Activated CD4-positive, alpha-beta T cell treated with anti-CD3 and anti-CD28 coated beads for 36 hours (primary cell): ENCODE measurements around the gene RERE. TPM values are rescaled to one million over a fixed set of nuclear protein-coding genes. Genes with fewer than 3 reads are reported as not detected.
A peak's percentile ranks its signal among the peaks of the same experiment; 100 is the strongest.

ENCODE experiments used
- ATAC-seq: fragments of 200-7000 bp; cut with Tn5 transposase; one replicate; pipeline ENCODE4 v1.10.0; 2021; ENCODE audit warnings: mild to moderate bottlenecking, moderate library complexity
- CTCF ChIA-PET: fragments of 350-600 bp; sonication (Branson Sonifier 250); formaldehyde crosslinking; loops from one replicate; lab custom pipeline; 2021; ENCODE audit warnings: antibody characterized with exemption; lab: Charles Lee
- POLR2A ChIA-PET: fragments of 350-600 bp; sonication (Branson Sonifier 250); formaldehyde crosslinking; loops from one replicate; lab custom pipeline; 2021; ENCODE audit warnings: antibody characterized with exemption, inconsistent platforms; lab: Charles Lee
- DNase-seq: peaks from one replicate; pipeline ENCODE4 v3.0.0-alpha.2; 2020
- H3K27ac Mint-ChIP-seq: one replicate; pipeline ENCODE4 v1.8.0; 2021; ENCODE audit warnings: mixed read lengths
- H3K27me3 Mint-ChIP-seq: one replicate; pipeline ENCODE4 v1.8.0; 2021; ENCODE audit warnings: mixed read lengths
- H3K36me3 Mint-ChIP-seq: one replicate; pipeline ENCODE4 v1.8.0; 2021; ENCODE audit warnings: low read depth, mixed read lengths
- H3K4me1 Mint-ChIP-seq: one replicate; pipeline ENCODE4 v1.8.0; 2021; ENCODE audit warnings: mixed read lengths
- H3K4me3 Mint-ChIP-seq: one replicate; pipeline ENCODE4 v1.8.0; 2021; ENCODE audit warnings: mild to moderate bottlenecking, moderate library complexity, mixed read lengths
- H3K9me3 Mint-ChIP-seq: one replicate; pipeline ENCODE4 v1.8.0; 2021; ENCODE audit warnings: low read depth, mixed read lengths
- intact Hi-C, 2 experiments: fragments of 100-400 bp; cut with DNase I in 1 of 2; cut with micrococcal nuclease in 1 of 2; formaldehyde crosslinking; loops; one replicate each; pipeline versions ENCODE4 v1.14.2 to v1.15.1; 2022 to 2024; cut with DNase I, micrococcal nuclease
- total RNA-seq, 2 experiments: library from RNA; stranded (reverse); gene quantifications; one replicate each; pipeline ENCODE4 v1.2.3, GENCODE V29; 2021

Gene RERE
- total RNA-seq, 2 experiments from 2014 or later, result 57.4 to 71.6 TPM

- H3K4me3 Mint-ChIP-seq, result no peak overlapping the region
- CTCF ChIA-PET, result interaction anchor here (0.8 kb wide), 2 partner anchors 13 to 133 kb away, joined by 3 read pairs; no protein-coding TSS in a partner anchor
- H3K27me3 Mint-ChIP-seq, result no peaks in the 10 kb centered on the region
- peaks cover 39% of the 10 kb centered on the region for H3K4me1 Mint-ChIP-seq
- POLR2A ChIA-PET, result no interaction called here
- ATAC-seq (no peak), DNase-seq (no peak)
- H3K27ac Mint-ChIP-seq, result no peak overlapping the region
- H3K9me3 Mint-ChIP-seq, result no peaks in the 10 kb centered on the region
- H3K36me3 Mint-ChIP-seq, result peaks cover 8% of the 10 kb centered on the region
- intact Hi-C loops, result loop anchor here in 1 of 2 experiments (5.0 kb wide), 1 partner anchor 41 kb away; no protein-coding TSS in a partner anchor
Observed at GRCh38 chr1:8538502-8538901, 278.9 kb downstream of the RERE start.

GRCh38 chr1:8537991-8538390 is 279.4 kb downstream of the RERE start:
- Mint-ChIP-seq H3K27me3 (no peaks in the 10 kb centered on the region), H3K4me3 (no peak overlapping the region), H3K27ac (no peak overlapping the region), H3K36me3 (peaks cover 8% of the 10 kb centered on the region), H3K4me1 (peaks cover 44% of the 10 kb centered on the region), H3K9me3 (no peaks in the 10 kb centered on the region)
- CTCF ChIA-PET, result interaction anchor here (0.8 kb wide), 1 partner anchor 13 kb away, joined by 3 read pairs; no protein-coding TSS in a partner anchor
- intact Hi-C loops, result loop anchor here in 1 of 2 experiments (5.0 kb wide), 1 partner anchor 41 kb away; no protein-coding TSS in a partner anchor
- POLR2A ChIA-PET, result no interaction called here
- no peak for DNase-seq
- ATAC-seq, result no peak

GRCh38 chr1:8536515-8536914 is 280.9 kb downstream of the RERE start:
- peaks cover 45% of the 10 kb centered on the region for H3K4me1 Mint-ChIP-seq
- CTCF ChIA-PET, result no interaction called here
- no peak overlapping the region for H3K27ac Mint-ChIP-seq
- no peaks in the 10 kb centered on the region for H3K9me3 Mint-ChIP-seq
- H3K4me3 Mint-ChIP-seq, result no peak overlapping the region
- DNase-seq (no peak), ATAC-seq (no peak)
- POLR2A ChIA-PET, result interaction anchor here (0.6 kb wide), 1 partner anchor 324 kb away, joined by 3 read pairs; no protein-coding TSS in a partner anchor
- H3K36me3 Mint-ChIP-seq, result peaks cover 8% of the 10 kb centered on the region
- intact Hi-C loops, result loop anchor here in 1 of 2 experiments (5.0 kb wide), 1 partner anchor 39 kb away; no protein-coding TSS in a partner anchor
- no peaks in the 10 kb centered on the region for H3K27me3 Mint-ChIP-seq

- H3K4me1 Mint-ChIP-seq, result peaks cover 28% of the 10 kb centered on the region
- H3K27me3 Mint-ChIP-seq, result no peaks in the 10 kb centered on the region
- ChIA-PET POLR2A (interaction anchor here (1.0 kb wide), 1 partner anchor 8 kb away, joined by 4 read pairs; no protein-coding TSS in a partner anchor), CTCF (interaction anchor here (1.3 to 1.5 kb wide), 3 partner anchors 14 to 28 kb away, joined by 4 to 5 read pairs (median 5); no protein-coding TSS in a partner anchor)
- no peaks in the 10 kb centered on the region for H3K9me3 Mint-ChIP-seq
- DNase-seq, result no peak
- ATAC-seq, result no peak
- H3K36me3 Mint-ChIP-seq, result no peaks in the 10 kb centered on the region
- intact Hi-C loops, result no loop called here
- peak overlapping the region; percentile 79 for H3K27ac Mint-ChIP-seq
- no peak overlapping the region for H3K4me3 Mint-ChIP-seq
Observed at GRCh38 chr1:8533907-8534306, 283.5 kb downstream of the RERE start.

- no peaks in the 10 kb centered on the region for H3K27me3 Mint-ChIP-seq
- CTCF ChIA-PET, result interaction anchor here (0.6 to 1.5 kb wide), 7 partner anchors 12 to 218 kb away, joined by 3 to 5 read pairs (median 4); no protein-coding TSS in a partner anchor
- peak; percentile 89 for ATAC-seq
- peaks cover 31% of the 10 kb centered on the region for H3K4me1 Mint-ChIP-seq
- POLR2A ChIA-PET, result no interaction called here
- H3K4me3 Mint-ChIP-seq, result peak overlapping the region; percentile 18
- DNase-seq, result no peak
- H3K9me3 Mint-ChIP-seq, result no peaks in the 10 kb centered on the region
- H3K27ac Mint-ChIP-seq, result peak overlapping the region; percentile 79
- intact Hi-C loops, result no loop called here
- no peaks in the 10 kb centered on the region for H3K36me3 Mint-ChIP-seq
Observed at GRCh38 chr1:8533124-8533523, 284.3 kb downstream of the RERE start.

- Mint-ChIP-seq H3K27me3 (no peaks in the 10 kb centered on the region), H3K27ac (no peak overlapping the region), H3K36me3 (no peaks in the 10 kb centered on the region), H3K9me3 (no peaks in the 10 kb centered on the region), H3K4me1 (peaks cover 40% of the 10 kb centered on the region), H3K4me3 (no peak overlapping the region)
- ChIA-PET CTCF (no interaction called here), POLR2A (interaction anchor here (0.6 kb wide), 2 partner anchors 19 to 25 kb away, joined by 5 to 6 read pairs; no protein-coding TSS in a partner anchor)
- intact Hi-C loops, result loop anchor here in 1 of 2 experiments (5.0 to 10.0 kb wide), 2 partner anchors 435 to 568 kb away; partner anchors contain the start of gene PARK7
- DNase-seq (no peak), ATAC-seq (no peak)
Observed at GRCh38 chr1:8529901-8530300, 287.5 kb downstream of the RERE start.

GRCh38 chr1:8527941-8528340 is 289.5 kb downstream of the RERE start:
- intact Hi-C loops, result loop anchor here in 1 of 2 experiments (5.0 to 10.0 kb wide), 2 partner anchors 433 to 566 kb away; partner anchors contain the start of gene PARK7
- no peak overlapping the region for H3K27ac Mint-ChIP-seq
- H3K4me1 Mint-ChIP-seq, result peaks cover 22% of the 10 kb centered on the region
- POLR2A ChIA-PET, result no interaction called here
- no peak for DNase-seq
- H3K36me3 Mint-ChIP-seq, result peaks cover 10% of the 10 kb centered on the region
- CTCF ChIA-PET, result no interaction called here
- no peaks in the 10 kb centered on the region for H3K27me3 Mint-ChIP-seq
- ATAC-seq, result no peak
- no peak overlapping the region for H3K4me3 Mint-ChIP-seq
- no peaks in the 10 kb centered on the region for H3K9me3 Mint-ChIP-seq

GRCh38 chr1:8525558-8526275 is 291.7 kb downstream of the RERE start:
- DNase-seq (peak; percentile 85), ATAC-seq (peak; percentile 94)
- no peak overlapping the region for H3K27ac Mint-ChIP-seq
- no peaks in the 10 kb centered on the region for H3K27me3 Mint-ChIP-seq
- intact Hi-C loops, result loop anchor here (1.0 to 10.0 kb wide), 15 partner anchors 13 to 563 kb away; partner anchors contain the start of gene PARK7 (in 1 of the 2)
- H3K36me3 Mint-ChIP-seq, result peaks cover 20% of the 10 kb centered on the region
- peaks cover 24% of the 10 kb centered on the region for H3K4me1 Mint-ChIP-seq
- H3K4me3 Mint-ChIP-seq, result no peak overlapping the region
- CTCF ChIA-PET, result interaction anchor here (0.6 to 2.6 kb wide), 12 partner anchors 10 to 324 kb away, joined by 3 to 16 read pairs (median 3); no protein-coding TSS in a partner anchor
- no peaks in the 10 kb centered on the region for H3K9me3 Mint-ChIP-seq
- POLR2A ChIA-PET, result interaction anchor here (0.6 to 1.6 kb wide), 13 partner anchors 8 to 341 kb away, joined by 3 to 7 read pairs (median 3); no protein-coding TSS in a partner anchor

- intact Hi-C loops, result loop anchor here (1.0 to 10.0 kb wide), 15 partner anchors 13 to 563 kb away; partner anchors contain the start of gene PARK7 (in 1 of the 2)
- no peak overlapping the region for H3K4me3 Mint-ChIP-seq
- no peaks in the 10 kb centered on the region for H3K9me3 Mint-ChIP-seq
- H3K27ac Mint-ChIP-seq, result no peak overlapping the region
- H3K4me1 Mint-ChIP-seq, result peaks cover 28% of the 10 kb centered on the region
- ATAC-seq, result no peak
- CTCF ChIA-PET, result interaction anchor here (0.6 to 2.6 kb wide), 9 partner anchors 10 to 324 kb away, joined by 3 to 16 read pairs (median 3); no protein-coding TSS in a partner anchor
- peaks cover 23% of the 10 kb centered on the region for H3K36me3 Mint-ChIP-seq
- no peaks in the 10 kb centered on the region for H3K27me3 Mint-ChIP-seq
- no peak for DNase-seq
- POLR2A ChIA-PET, result interaction anchor here (0.6 to 1.6 kb wide), 12 partner anchors 8 to 342 kb away, joined by 3 to 7 read pairs (median 4); no protein-coding TSS in a partner anchor
Observed at GRCh38 chr1:8525216-8525557, 292.3 kb downstream of the RERE start.

- no peak for DNase-seq
- POLR2A ChIA-PET, result interaction anchor here (0.6 to 1.6 kb wide), 9 partner anchors 8 to 342 kb away, joined by 3 to 6 read pairs (median 3); no protein-coding TSS in a partner anchor
- Mint-ChIP-seq H3K4me3 (no peak overlapping the region), H3K27me3 (no peaks in the 10 kb centered on the region), H3K9me3 (no peaks in the 10 kb centered on the region), H3K36me3 (peaks cover 25% of the 10 kb centered on the region), H3K27ac (no peak overlapping the region), H3K4me1 (peaks cover 31% of the 10 kb centered on the region)
- ATAC-seq, result no peak
- intact Hi-C loops, result loop anchor here (1.0 to 10.0 kb wide), 16 partner anchors 12 to 562 kb away; partner anchors contain the start of gene PARK7 (in 1 of the 2)
- CTCF ChIA-PET, result interaction anchor here (1.0 to 2.6 kb wide), 6 partner anchors 9 to 325 kb away, joined by 3 to 16 read pairs (median 4); no protein-coding TSS in a partner anchor
Observed at GRCh38 chr1:8524627-8525157, 292.7 kb downstream of the RERE start.
